ENCODE results near the gene LST1. TPM values are rescaled to one million over a fixed set of nuclear protein-coding genes. Genes with fewer than 3 reads are reported as not detected.

LST1 gene
- total and polyA plus RNA-seq, 2 donors (not counting 1 experiment from before 2014, with no cell fraction given), result not detected

- no peaks in the 10 kb centered on the region for H3K4me1 ChIP-seq (ENCODE audit: control insufficient read depth, extremely low read depth, insufficient read depth, low read length)
- peak within 1 kb of the TSS; percentile 99 for H3K4me2 ChIP-seq (ENCODE audit: extremely low read depth, insufficient read depth, low read length)
- H3K36me3 ChIP-seq (ENCODE audit: control insufficient read depth, insufficient read depth, low read length), result no peaks in the 10 kb centered on the region
- peak within 1 kb of the TSS; percentile 97 for H2AFZ ChIP-seq (ENCODE audit: low read length)
- H3K4me3 ChIP-seq (replicated peaks in 1 of 4; ENCODE audit: control extremely low read depth in 1 of 4, insufficient read depth in 1 of 4, low read depth in 3 of 4, low read length in 4 of 4), result peak within 1 kb of the TSS; percentile 74 to 89 (median 82)
- H3K27me3 ChIP-seq (ENCODE audit: control insufficient read depth, insufficient read depth, low read length), result peaks cover 5% of the 10 kb centered on the region
- no peak for TF ChIP-seq EZH2 (IDR thresholded peaks at IDR 0.05; ENCODE audit: low read length, missing control alignments)
- no peak for DNase-seq (ENCODE audit: low read depth in 2 of 2)
- H3K9me3 ChIP-seq (ENCODE audit: control insufficient read depth, insufficient read depth, low read depth, low read length), result no peaks in the 10 kb centered on the region
- peak within 1 kb of the TSS; percentile 70 for H3K9ac ChIP-seq (ENCODE audit: insufficient read depth, low read length)
- no peaks in the 10 kb centered on the region for H3K79me2 ChIP-seq (ENCODE audit: control insufficient read depth, insufficient read depth, low read length)
- H4K20me1 ChIP-seq (ENCODE audit: control insufficient read depth, extremely low read depth, insufficient read depth, low read length), result no peaks in the 10 kb centered on the region
- H3K27ac ChIP-seq (ENCODE audit: insufficient read depth, low read length), result no peak within 1 kb of the TSS
Measured at GRCh38 chr6:31582230-31582643, 3.8 kb upstream of the LST1 start, which contains the start of gene LTB. TSS of gene LTB (minus strand) at chr6:31582424. CDS start at chr6:31582417, 7 bp downstream.

DNA sequence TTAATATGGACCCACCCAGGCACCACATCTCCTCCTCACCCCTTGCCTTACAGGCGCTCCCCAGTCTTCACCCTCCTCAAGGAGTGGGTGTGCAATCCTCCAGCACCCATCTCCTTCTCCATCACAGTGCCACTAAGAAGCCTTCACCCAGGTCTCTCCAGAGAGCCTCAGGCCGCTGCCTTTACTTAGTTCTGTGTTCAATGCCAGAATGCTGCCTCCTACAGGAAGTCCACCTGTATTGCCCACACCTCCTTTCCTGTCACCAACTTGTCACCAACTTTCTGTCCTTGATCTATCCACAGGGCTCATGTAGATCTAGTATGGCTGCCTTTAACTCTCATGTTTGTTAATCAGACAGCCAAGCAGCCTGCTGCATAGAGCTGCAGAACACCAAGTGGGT is 586 bp upstream of the LST1 start:
- H3K9ac ChIP-seq (ENCODE audit: insufficient read depth, low read length), result no peak overlapping the region
- H3K79me2 ChIP-seq (ENCODE audit: control insufficient read depth, insufficient read depth, low read length), result no peaks in the 10 kb centered on the region
- H3K9me3 ChIP-seq (ENCODE audit: control insufficient read depth, insufficient read depth, low read depth, low read length), result no peaks in the 10 kb centered on the region
- H2AFZ ChIP-seq (ENCODE audit: low read length), result no peak overlapping the region
- H3K4me3 ChIP-seq (replicated peaks in 1 of 4; ENCODE audit: control extremely low read depth in 1 of 4, insufficient read depth in 1 of 4, low read depth in 3 of 4, low read length in 4 of 4), result no peak overlapping the region
- H3K36me3 ChIP-seq (ENCODE audit: control insufficient read depth, insufficient read depth, low read length), result no peaks in the 10 kb centered on the region
- TF ChIP-seq, protein P1, sequence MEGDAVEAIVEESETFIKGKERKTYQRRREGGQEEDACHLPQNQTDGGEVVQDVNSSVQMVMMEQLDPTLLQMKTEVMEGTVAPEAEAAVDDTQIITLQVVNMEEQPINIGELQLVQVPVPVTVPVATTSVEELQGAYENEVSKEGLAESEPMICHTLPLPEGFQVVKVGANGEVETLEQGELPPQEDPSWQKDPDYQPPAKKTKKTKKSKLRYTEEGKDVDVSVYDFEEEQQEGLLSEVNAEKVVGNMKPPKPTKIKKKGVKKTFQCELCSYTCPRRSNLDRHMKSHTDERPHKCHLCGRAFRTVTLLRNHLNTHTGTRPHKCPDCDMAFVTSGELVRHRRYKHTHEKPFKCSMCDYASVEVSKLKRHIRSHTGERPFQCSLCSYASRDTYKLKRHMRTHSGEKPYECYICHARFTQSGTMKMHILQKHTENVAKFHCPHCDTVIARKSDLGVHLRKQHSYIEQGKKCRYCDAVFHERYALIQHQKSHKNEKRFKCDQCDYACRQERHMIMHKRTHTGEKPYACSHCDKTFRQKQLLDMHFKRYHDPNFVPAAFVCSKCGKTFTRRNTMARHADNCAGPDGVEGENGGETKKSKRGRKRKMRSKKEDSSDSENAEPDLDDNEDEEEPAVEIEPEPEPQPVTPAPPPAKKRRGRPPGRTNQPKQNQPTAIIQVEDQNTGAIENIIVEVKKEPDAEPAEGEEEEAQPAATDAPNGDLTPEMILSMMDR (conservative IDR thresholded peaks at IDR 0.05 in 1 of 2, IDR thresholded peaks at IDR 0.05 in 1 of 2; ENCODE audit: low read depth in 1 of 2, low read length in 2 of 2), result peak; percentile 20 to 36
- no peak for TF ChIP-seq EZH2 (IDR thresholded peaks at IDR 0.05; ENCODE audit: low read length, missing control alignments)
- no peaks in the 10 kb centered on the region for H4K20me1 ChIP-seq (ENCODE audit: control insufficient read depth, extremely low read depth, insufficient read depth, low read length)
- H3K27me3 ChIP-seq (ENCODE audit: control insufficient read depth, insufficient read depth, low read length), result peaks cover 4% of the 10 kb centered on the region
- H3K4me2 ChIP-seq (ENCODE audit: extremely low read depth, insufficient read depth, low read length), result no peak overlapping the region
- DNase-seq (ENCODE audit: low read depth in 2 of 2), result no peak
- H3K27ac ChIP-seq (ENCODE audit: insufficient read depth, low read length), result no peak overlapping the region
- no peaks in the 10 kb centered on the region for H3K4me1 ChIP-seq (ENCODE audit: control insufficient read depth, extremely low read depth, insufficient read depth, low read length)

DNA sequence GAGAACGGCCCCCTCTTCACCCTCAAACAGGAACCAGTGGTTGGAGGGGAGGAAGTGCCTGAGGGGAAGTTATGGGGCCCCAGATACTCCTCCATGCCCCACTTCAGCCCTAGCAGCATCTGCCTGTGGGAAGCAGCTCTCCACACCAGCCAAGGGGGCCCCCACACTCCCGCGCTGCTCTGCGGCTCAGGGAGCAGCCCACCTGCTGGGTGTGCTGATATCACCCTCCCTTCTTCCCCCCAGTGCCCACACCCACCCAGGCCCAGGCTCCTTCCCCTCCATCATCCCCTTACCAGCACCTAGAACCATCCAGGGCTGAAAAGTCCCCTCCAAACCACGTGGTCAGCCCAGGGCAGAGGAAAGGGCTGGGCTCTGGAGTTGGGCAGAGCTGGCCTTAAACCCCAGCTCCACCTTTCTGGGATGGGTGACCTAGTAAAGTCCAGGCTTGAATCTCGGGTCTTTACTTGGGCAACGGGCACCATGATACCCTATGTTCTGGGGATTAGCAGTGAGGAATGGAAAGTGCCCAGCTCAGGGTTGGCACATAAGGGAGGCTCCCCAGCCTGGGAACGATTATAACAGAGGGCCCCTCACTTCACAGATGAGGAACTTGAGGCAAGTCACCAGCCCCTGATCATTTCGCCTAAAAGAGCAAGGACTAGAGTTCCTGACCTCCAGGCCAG is 663 bp downstream of the LST1 start:
- Histone ChIP-seq H3K4me2 (ENCODE audit: extremely low read depth, insufficient read depth, low read length) (no peak overlapping the region), H3K27me3 (ENCODE audit: control insufficient read depth, insufficient read depth, low read length) (peaks cover 4% of the 10 kb centered on the region), H3K9me3 (ENCODE audit: control insufficient read depth, insufficient read depth, low read depth, low read length) (no peaks in the 10 kb centered on the region), H2AFZ (ENCODE audit: low read length) (no peak overlapping the region), H3K36me3 (ENCODE audit: control insufficient read depth, insufficient read depth, low read length) (no peaks in the 10 kb centered on the region), H3K9ac (ENCODE audit: insufficient read depth, low read length) (no peak overlapping the region), H3K4me3 (replicated peaks in 1 of 4; ENCODE audit: control extremely low read depth in 1 of 4, insufficient read depth in 1 of 4, low read depth in 3 of 4, low read length in 4 of 4) (no peak overlapping the region), H3K27ac (ENCODE audit: insufficient read depth, low read length) (no peak overlapping the region), H4K20me1 (ENCODE audit: control insufficient read depth, extremely low read depth, insufficient read depth, low read length) (no peaks in the 10 kb centered on the region), H3K79me2 (ENCODE audit: control insufficient read depth, insufficient read depth, low read length) (no peaks in the 10 kb centered on the region), H3K4me1 (ENCODE audit: control insufficient read depth, extremely low read depth, insufficient read depth, low read length) (no peaks in the 10 kb centered on the region)
- TF ChIP-seq, protein P1 (conservative IDR thresholded peaks at IDR 0.05 in 1 of 2, IDR thresholded peaks at IDR 0.05 in 1 of 2; ENCODE audit: low read depth in 1 of 2, low read length in 2 of 2), result no peak
- no peak for TF ChIP-seq EZH2 (IDR thresholded peaks at IDR 0.05; ENCODE audit: low read length, missing control alignments)
- no peak for DNase-seq (ENCODE audit: low read depth in 2 of 2)
